ENCODE data around the gene LGR4. TPM values are rescaled to one million over a fixed set of nuclear protein-coding genes. Genes with fewer than 3 reads are reported as not detected.

The LGR4 gene
- total RNA-seq, 1 donor, result 56.1 TPM

DNA sequence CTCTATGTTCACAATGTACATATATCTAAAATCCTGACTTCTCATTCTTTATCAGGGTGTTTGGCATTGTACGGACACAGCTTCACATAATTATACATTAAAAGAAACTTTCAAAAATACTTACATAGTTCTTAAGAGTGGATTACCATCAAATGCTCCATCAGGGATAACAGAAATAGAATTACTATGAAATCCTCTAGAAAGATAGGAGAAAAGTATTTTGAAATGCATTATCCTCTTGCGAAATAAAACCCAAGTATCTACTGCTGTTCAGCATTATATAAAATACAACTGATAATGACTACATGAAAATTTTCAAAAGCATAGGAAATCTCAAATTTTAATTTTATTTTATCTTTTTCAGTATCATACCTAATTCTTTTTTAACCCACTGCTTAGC, 91.8 kb downstream of the LGR4 start:
- H3K79me2 ChIP-seq (ENCODE audit: insufficient read depth, low read length), result no peaks in the 10 kb centered on the region
- H3K27me3 ChIP-seq (ENCODE audit: insufficient read depth, low read length), result no peaks in the 10 kb centered on the region
- H3K4me2 ChIP-seq (ENCODE audit: insufficient read depth, low read length), result no peak overlapping the region
- H3K4me1 ChIP-seq (ENCODE audit: insufficient read depth, low read length), result peaks cover 19% of the 10 kb centered on the region
- peaks cover 40% of the 10 kb centered on the region for H3K36me3 ChIP-seq (ENCODE audit: insufficient read depth, low read length)
- no peaks in the 10 kb centered on the region for H4K20me1 ChIP-seq (ENCODE audit: insufficient read depth, low read length)
- TF ChIP-seq, protein P1, sequence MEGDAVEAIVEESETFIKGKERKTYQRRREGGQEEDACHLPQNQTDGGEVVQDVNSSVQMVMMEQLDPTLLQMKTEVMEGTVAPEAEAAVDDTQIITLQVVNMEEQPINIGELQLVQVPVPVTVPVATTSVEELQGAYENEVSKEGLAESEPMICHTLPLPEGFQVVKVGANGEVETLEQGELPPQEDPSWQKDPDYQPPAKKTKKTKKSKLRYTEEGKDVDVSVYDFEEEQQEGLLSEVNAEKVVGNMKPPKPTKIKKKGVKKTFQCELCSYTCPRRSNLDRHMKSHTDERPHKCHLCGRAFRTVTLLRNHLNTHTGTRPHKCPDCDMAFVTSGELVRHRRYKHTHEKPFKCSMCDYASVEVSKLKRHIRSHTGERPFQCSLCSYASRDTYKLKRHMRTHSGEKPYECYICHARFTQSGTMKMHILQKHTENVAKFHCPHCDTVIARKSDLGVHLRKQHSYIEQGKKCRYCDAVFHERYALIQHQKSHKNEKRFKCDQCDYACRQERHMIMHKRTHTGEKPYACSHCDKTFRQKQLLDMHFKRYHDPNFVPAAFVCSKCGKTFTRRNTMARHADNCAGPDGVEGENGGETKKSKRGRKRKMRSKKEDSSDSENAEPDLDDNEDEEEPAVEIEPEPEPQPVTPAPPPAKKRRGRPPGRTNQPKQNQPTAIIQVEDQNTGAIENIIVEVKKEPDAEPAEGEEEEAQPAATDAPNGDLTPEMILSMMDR (IDR thresholded peaks at IDR 0.05; ENCODE audit: extremely low read depth, low read depth, low read length), result no peak
- H3K9me3 ChIP-seq (ENCODE audit: low read depth, low read length), result no peaks in the 10 kb centered on the region
- H3K4me3 ChIP-seq (ENCODE audit: insufficient read depth, low read length), result no peak overlapping the region
- DNase-seq (ENCODE audit: insufficient read length, low spot score, missing footprints), result no peak
- H2AFZ ChIP-seq (ENCODE audit: low read length), result no peak overlapping the region
- no peak overlapping the region for H3K27ac ChIP-seq (ENCODE audit: low read depth, low read length)

DNA sequence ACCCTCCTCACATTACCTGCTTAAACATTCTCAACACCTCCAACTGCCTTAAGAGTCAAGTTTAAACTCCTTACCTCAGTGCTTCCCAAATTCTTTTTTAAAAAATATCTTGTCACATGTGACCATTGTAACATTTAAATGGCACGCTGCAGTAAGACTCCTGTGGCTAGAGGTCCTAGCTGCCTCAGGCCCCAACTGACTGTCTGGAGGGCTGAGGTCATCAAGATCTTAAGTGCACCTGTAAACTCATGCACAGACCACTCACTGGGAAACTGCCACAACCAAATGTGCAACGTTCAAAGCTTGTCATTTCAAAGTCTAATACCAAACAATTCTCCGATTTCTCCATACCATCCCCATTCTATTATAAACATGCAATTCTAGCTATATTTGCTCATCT, 93.1 kb downstream of the LGR4 start:
- no peaks in the 10 kb centered on the region for H4K20me1 ChIP-seq (ENCODE audit: insufficient read depth, low read length)
- no peak overlapping the region for H3K4me3 ChIP-seq (ENCODE audit: insufficient read depth, low read length)
- TF ChIP-seq, protein P1 (IDR thresholded peaks at IDR 0.05; ENCODE audit: extremely low read depth, low read depth, low read length), result no peak
- no peak overlapping the region for H3K4me2 ChIP-seq (ENCODE audit: insufficient read depth, low read length)
- H3K36me3 ChIP-seq (ENCODE audit: insufficient read depth, low read length), result peaks cover 40% of the 10 kb centered on the region
- no peaks in the 10 kb centered on the region for H3K27me3 ChIP-seq (ENCODE audit: insufficient read depth, low read length)
- no peak for DNase-seq (ENCODE audit: insufficient read length, low spot score, missing footprints)
- no peak overlapping the region for H3K27ac ChIP-seq (ENCODE audit: low read depth, low read length)
- H3K79me2 ChIP-seq (ENCODE audit: insufficient read depth, low read length), result no peaks in the 10 kb centered on the region
- peaks cover 7% of the 10 kb centered on the region for H3K4me1 ChIP-seq (ENCODE audit: insufficient read depth, low read length)
- H3K9me3 ChIP-seq (ENCODE audit: low read depth, low read length), result no peaks in the 10 kb centered on the region
- no peak overlapping the region for H2AFZ ChIP-seq (ENCODE audit: low read length)

DNA sequence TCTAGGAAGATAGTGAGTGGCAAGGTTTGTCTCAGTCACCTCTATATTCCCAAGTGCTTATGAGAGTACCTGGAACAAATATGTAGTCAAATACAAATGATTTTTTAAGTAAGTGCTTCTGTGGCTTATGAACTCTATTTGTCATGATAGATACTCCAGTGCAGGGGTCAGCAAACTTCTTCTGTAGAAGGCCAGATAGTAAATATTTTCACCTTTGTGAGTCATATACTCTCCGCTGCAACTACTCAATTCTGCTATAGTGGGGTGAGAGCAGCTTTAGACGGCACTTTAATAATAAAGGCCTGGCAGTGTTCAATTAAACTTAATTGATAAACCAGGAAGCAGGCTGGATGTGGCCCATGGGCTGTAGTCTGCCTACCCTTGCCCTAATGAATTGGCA, 97.2 kb downstream of the LGR4 start:
- TF ChIP-seq, protein P1 (IDR thresholded peaks at IDR 0.05; ENCODE audit: extremely low read depth, low read depth, low read length), result no peak
- no peaks in the 10 kb centered on the region for H3K27me3 ChIP-seq (ENCODE audit: insufficient read depth, low read length)

DNA sequence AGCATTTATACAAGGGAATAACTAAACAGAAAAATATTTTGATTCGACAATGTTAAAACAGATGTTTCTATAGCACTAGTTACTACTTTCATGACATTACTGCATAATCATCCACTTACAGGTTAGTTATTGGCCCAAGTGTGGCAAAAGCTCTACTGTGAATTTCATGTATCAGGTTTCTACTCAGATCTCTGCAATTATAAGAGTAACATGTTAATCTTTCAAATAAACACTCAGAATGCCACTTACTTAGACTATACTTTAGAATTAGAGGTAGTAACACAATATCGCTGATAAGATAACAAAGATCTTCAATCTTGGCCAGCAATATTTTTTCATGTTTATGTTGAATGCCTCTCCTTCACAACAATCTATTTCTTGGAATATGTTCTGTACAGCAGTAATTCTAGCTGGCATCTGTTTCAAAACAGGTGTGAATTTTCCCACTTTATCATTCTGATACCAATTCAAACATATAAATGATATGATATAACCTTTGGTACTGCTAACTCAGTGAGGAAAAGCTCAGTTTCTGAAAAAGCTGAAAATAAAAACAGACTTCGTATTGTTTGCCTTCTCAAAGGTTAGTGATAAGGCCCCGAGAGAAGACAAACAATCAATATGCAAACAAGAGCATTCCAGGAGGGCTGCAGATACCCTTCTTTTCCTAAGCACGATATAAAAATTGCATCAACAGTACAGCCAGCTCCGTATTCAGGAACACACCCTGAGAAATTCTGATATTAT, 98.6 kb downstream of the LGR4 start:
- Histone ChIP-seq H3K4me2 (ENCODE audit: insufficient read depth, low read length) (no peak overlapping the region), H3K4me1 (ENCODE audit: insufficient read depth, low read length) (no peaks in the 10 kb centered on the region), H4K20me1 (ENCODE audit: insufficient read depth, low read length) (no peaks in the 10 kb centered on the region), H3K9me3 (ENCODE audit: low read depth, low read length) (no peaks in the 10 kb centered on the region), H2AFZ (ENCODE audit: low read length) (no peak overlapping the region), H3K4me3 (ENCODE audit: insufficient read depth, low read length) (no peak overlapping the region), H3K79me2 (ENCODE audit: insufficient read depth, low read length) (no peaks in the 10 kb centered on the region), H3K27me3 (ENCODE audit: insufficient read depth, low read length) (no peaks in the 10 kb centered on the region), H3K27ac (ENCODE audit: low read depth, low read length) (no peak overlapping the region), H3K36me3 (ENCODE audit: insufficient read depth, low read length) (peaks cover 37% of the 10 kb centered on the region)
- TF ChIP-seq, protein P1 (IDR thresholded peaks at IDR 0.05; ENCODE audit: extremely low read depth, low read depth, low read length), result no peak
- DNase-seq (ENCODE audit: insufficient read length, low spot score, missing footprints), result no peak

More for the DNA sequence above, 97.2 kb downstream of the LGR4 start:
- Histone ChIP-seq H3K79me2 (ENCODE audit: insufficient read depth, low read length) (no peaks in the 10 kb centered on the region), H3K4me2 (ENCODE audit: insufficient read depth, low read length) (no peak overlapping the region), H3K4me1 (ENCODE audit: insufficient read depth, low read length) (no peaks in the 10 kb centered on the region), H3K9me3 (ENCODE audit: low read depth, low read length) (no peaks in the 10 kb centered on the region), H3K4me3 (ENCODE audit: insufficient read depth, low read length) (no peak overlapping the region), H2AFZ (ENCODE audit: low read length) (no peak overlapping the region), H3K36me3 (ENCODE audit: insufficient read depth, low read length) (peaks cover 48% of the 10 kb centered on the region), H3K27ac (ENCODE audit: low read depth, low read length) (no peak overlapping the region), H4K20me1 (ENCODE audit: insufficient read depth, low read length) (no peaks in the 10 kb centered on the region)
- DNase-seq (ENCODE audit: insufficient read length, low spot score, missing footprints), result no peak
